Stimulated activated CD4-positive, alpha-beta T cell treated with anti-CD3 and anti-CD28 coated beads, Interleukin-4, amount 100 ng/mL, for 4 hours (primary cell): ENCODE results near the gene SLC35A2.

Source experiments
- DNase-seq, 2 experiments: peaks; one replicate each; pipeline ENCODE4 v3.0.0-alpha.2; 2020

Gene SLC35A2

GRCh38 chrX:48911412-48912182 lies at the start of gene SLC35A2:
TSS of gene SLC35A2 (minus strand) at chrX:48911646. CDS start at chrX:48911636, 10 bp downstream.
- DNase-seq: peak; percentile 78 to 83

- DNase-seq: no peak
These were observed 48.8 kb upstream of the SLC35A2 start for GRCh38 chrX:48960291-48960690.

- DNase-seq: no peak
These were observed 47.2 kb upstream of the SLC35A2 start for GRCh38 chrX:48958635-48959094.

GRCh38 chrX:48957827-48958634 lies 46.6 kb upstream of the SLC35A2 start:
- DNase-seq: peak; percentile 82 to 93

GRCh38 chrX:48957477-48957826 lies 46.0 kb upstream of the SLC35A2 start, which contains the start of gene OTUD5:
TSS of gene OTUD5 (minus strand) at chrX:48957607. CDS start at chrX:48957570, 37 bp downstream.
- DNase-seq: peak; percentile 62 to 70

GRCh38 chrX:48956728-48957414 lies 45.4 kb upstream of the SLC35A2 start:
- DNase-seq: peak; percentile 45 to 66

GRCh38 chrX:48948589-48948988 lies 37.1 kb upstream of the SLC35A2 start:
- no peak for DNase-seq

GRCh38 chrX:48945517-48946348 lies 34.3 kb upstream of the SLC35A2 start:
- DNase-seq: peak; percentile 31 to 35

GRCh38 chrX:48942895-48943294 lies 31.4 kb upstream of the SLC35A2 start:
- no peak for DNase-seq

GRCh38 chrX:48940404-48940955 lies 29.0 kb upstream of the SLC35A2 start:
- no peak for DNase-seq

- no peak for DNase-seq
These were observed 28.2 kb upstream of the SLC35A2 start for GRCh38 chrX:48939524-48940228.

- peak; percentile 49 to 55 for DNase-seq
These were observed 27.4 kb upstream of the SLC35A2 start for GRCh38 chrX:48938721-48939425.

GRCh38 chrX:48937054-48937907 lies 25.8 kb upstream of the SLC35A2 start:
- peak; percentile 72 to 85 for DNase-seq

GRCh38 chrX:48936429-48937053 lies 25.1 kb upstream of the SLC35A2 start:
- no peak for DNase-seq

- DNase-seq: no peak
These were observed 23.8 kb upstream of the SLC35A2 start for GRCh38 chrX:48935301-48935670.

GRCh38 chrX:48934581-48935300 lies 23.3 kb upstream of the SLC35A2 start:
- DNase-seq: peak in 1 of 2 experiments; percentile 47

GRCh38 chrX:48933757-48934156 lies 22.3 kb upstream of the SLC35A2 start:
- no peak for DNase-seq

GRCh38 chrX:48927736-48928382 lies 16.4 kb upstream of the SLC35A2 start:
- DNase-seq: no peak
